ENCODE measurements around the gene KDELR1.

The KDELR1 gene

GRCh38 chr19:48348045-48348444 lies 43.3 kb downstream of the KDELR1 start:
- no peak for TF ChIP-seq CTCF (IDR thresholded peaks at IDR 0.05; ENCODE audit: extremely low read depth, insufficient read depth, missing control alignments)
- no peak for DNase-seq (ENCODE audit: low spot score)
- in situ Hi-C loops (cut with MboI; ENCODE audit: low pct_unique_long_range_greater_than_20kb, low sequenced_read_pairs, unreplicated experiment) = no loop called here

GRCh38 chr19:48346191-48346590 lies 45.2 kb downstream of the KDELR1 start:
- in situ Hi-C loops (cut with MboI; ENCODE audit: low pct_unique_long_range_greater_than_20kb, low sequenced_read_pairs, unreplicated experiment) = no loop called here
- DNase-seq (ENCODE audit: low spot score) = no peak
- no peak for TF ChIP-seq CTCF (IDR thresholded peaks at IDR 0.05; ENCODE audit: extremely low read depth, insufficient read depth, missing control alignments)

- no peak for DNase-seq (ENCODE audit: low spot score)
- TF ChIP-seq CTCF (IDR thresholded peaks at IDR 0.05; ENCODE audit: extremely low read depth, insufficient read depth, missing control alignments) = no peak
- in situ Hi-C loops (cut with MboI; ENCODE audit: low pct_unique_long_range_greater_than_20kb, low sequenced_read_pairs, unreplicated experiment) = no loop called here
Observed at GRCh38 chr19:48344892-48345291, 46.5 kb downstream of the KDELR1 start.

- no peak for TF ChIP-seq CTCF (IDR thresholded peaks at IDR 0.05; ENCODE audit: extremely low read depth, insufficient read depth, missing control alignments)
- in situ Hi-C loops (cut with MboI; ENCODE audit: low pct_unique_long_range_greater_than_20kb, low sequenced_read_pairs, unreplicated experiment) = no loop called here
- no peak for DNase-seq (ENCODE audit: low spot score)
Observed at GRCh38 chr19:48342841-48343540, 48.4 kb downstream of the KDELR1 start.

GRCh38 chr19:48342414-48342738 lies 49.0 kb downstream of the KDELR1 start:
- TF ChIP-seq CTCF (IDR thresholded peaks at IDR 0.05; ENCODE audit: extremely low read depth, insufficient read depth, missing control alignments) = no peak
- in situ Hi-C loops (cut with MboI; ENCODE audit: low pct_unique_long_range_greater_than_20kb, low sequenced_read_pairs, unreplicated experiment) = no loop called here
- no peak for DNase-seq (ENCODE audit: low spot score)

- DNase-seq (ENCODE audit: low spot score) = no peak
- in situ Hi-C loops (cut with MboI; ENCODE audit: low pct_unique_long_range_greater_than_20kb, low sequenced_read_pairs, unreplicated experiment) = no loop called here
- TF ChIP-seq CTCF (IDR thresholded peaks at IDR 0.05; ENCODE audit: extremely low read depth, insufficient read depth, missing control alignments) = no peak
Observed at GRCh38 chr19:48341515-48342413, 49.6 kb downstream of the KDELR1 start.
